ENCODE results near the gene PRELID3B. TPM values are rescaled to one million over a fixed set of nuclear protein-coding genes. Genes with fewer than 3 reads are reported as not detected.

Gene PRELID3B
- total and polyA plus RNA-seq, 4 donors, result 19.9 to 61.1 (median 41.2) TPM

DNA sequence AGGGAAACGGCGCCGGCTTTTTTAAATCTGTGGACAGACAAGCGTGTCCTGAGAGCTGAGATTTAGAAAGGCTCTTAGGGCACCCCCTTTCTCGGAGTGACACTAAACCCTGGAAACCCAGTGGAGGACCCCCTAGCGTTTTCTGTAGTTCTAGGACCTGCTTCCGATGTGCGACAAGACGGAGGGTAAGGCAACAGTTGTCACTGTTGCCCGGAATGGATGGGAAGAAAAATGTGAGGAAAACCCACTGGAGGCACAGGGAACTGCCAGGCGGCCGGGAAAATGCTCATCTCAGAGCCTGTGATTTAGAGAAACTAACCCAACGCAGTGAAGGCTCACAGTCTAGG is 9.9 kb downstream of the PRELID3B start:
- no peaks in the 10 kb centered on the region for H3K27me3 ChIP-seq (ENCODE audit: control insufficient read depth in 3 of 3, insufficient read depth in 3 of 3, low read length in 2 of 3)
- H3K9me3 ChIP-seq (ENCODE audit: control insufficient read depth in 4 of 4, insufficient read depth in 3 of 4, low read length in 3 of 4), result no peaks in the 10 kb centered on the region
- 3% methylated on average over 13 of the region's 13 CpGs for WGBS, 2 donors
- H3K9ac ChIP-seq (ENCODE audit: insufficient read depth in 1 of 2, low read length in 2 of 2), result peak overlapping the region in 1 of 2 donors; percentile 61
- peak overlapping the region; percentile 89 to 97 for H3K27ac ChIP-seq (ENCODE audit: low read depth in 1 of 2, low read length in 1 of 2)
- TF ChIP-seq, protein P1, sequence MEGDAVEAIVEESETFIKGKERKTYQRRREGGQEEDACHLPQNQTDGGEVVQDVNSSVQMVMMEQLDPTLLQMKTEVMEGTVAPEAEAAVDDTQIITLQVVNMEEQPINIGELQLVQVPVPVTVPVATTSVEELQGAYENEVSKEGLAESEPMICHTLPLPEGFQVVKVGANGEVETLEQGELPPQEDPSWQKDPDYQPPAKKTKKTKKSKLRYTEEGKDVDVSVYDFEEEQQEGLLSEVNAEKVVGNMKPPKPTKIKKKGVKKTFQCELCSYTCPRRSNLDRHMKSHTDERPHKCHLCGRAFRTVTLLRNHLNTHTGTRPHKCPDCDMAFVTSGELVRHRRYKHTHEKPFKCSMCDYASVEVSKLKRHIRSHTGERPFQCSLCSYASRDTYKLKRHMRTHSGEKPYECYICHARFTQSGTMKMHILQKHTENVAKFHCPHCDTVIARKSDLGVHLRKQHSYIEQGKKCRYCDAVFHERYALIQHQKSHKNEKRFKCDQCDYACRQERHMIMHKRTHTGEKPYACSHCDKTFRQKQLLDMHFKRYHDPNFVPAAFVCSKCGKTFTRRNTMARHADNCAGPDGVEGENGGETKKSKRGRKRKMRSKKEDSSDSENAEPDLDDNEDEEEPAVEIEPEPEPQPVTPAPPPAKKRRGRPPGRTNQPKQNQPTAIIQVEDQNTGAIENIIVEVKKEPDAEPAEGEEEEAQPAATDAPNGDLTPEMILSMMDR (IDR thresholded peaks at IDR 0.05; ENCODE audit: control extremely low read depth, extremely low read depth), result no peak
- ATAC-seq (ENCODE audit: insufficient read depth, low FRiP score), result no peak
- peak overlapping the region; percentile 52 for H3K4me3 ChIP-seq
- H3K4me1 ChIP-seq (ENCODE audit: control insufficient read depth in 5 of 5, insufficient read depth in 5 of 5, low read length in 5 of 5), result peaks cover 0 to 27% (median 13%) of the 10 kb centered on the region in 5 donors
- H3K36me3 ChIP-seq (ENCODE audit: control insufficient read depth in 4 of 4, insufficient read depth in 4 of 4, low read length in 4 of 4), result peaks cover 14 to 25% (median 24%) of the 10 kb centered on the region in 4 donors
- no peak for DNase-seq

DNA sequence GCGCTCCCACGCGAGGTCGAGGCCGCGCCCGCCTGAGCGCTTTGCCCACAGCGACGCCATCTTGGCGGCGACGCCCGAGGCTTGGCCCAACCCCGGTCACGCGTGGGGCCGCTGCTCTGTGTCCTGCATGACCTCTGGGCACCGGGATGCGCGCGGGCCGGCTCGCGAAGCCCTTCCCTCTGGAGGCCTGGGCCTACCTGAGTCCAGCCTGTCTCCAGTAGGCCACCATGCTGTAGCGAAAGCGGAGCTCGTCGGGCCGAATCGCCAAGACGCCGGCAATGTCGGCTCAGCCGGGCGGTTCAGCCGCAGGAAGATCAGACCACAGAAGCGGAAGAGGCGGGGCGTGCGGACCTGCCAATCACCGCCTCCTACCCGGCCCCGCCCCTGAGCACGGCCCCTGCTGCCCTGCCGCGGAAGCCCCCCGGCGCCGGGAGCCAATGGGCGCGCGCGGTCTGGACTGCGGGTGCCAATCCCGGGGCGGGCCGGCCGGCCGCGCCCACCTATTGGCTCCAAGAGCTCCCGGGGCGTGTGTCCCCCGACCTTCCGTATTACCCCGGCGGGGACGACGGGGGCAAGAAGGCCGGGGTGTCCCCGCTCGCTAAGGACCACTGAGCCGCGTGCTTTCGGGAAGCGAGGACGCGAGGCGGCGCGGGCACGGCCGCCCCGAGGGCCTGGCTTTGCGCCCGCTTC is 10.4 kb downstream of the PRELID3B start, which contains the start of gene ATP5F1E:
Gene ATP5F1E (minus strand): TSS at position 313 of the 690 bp plus-strand sequence. CDS start 84 bp downstream, at position 229.
- WGBS, 2 donors, result 0 to 1% methylated on average over 77 to 86 of the region's 86 CpGs
- Histone ChIP-seq H3K27me3 (ENCODE audit: control insufficient read depth in 3 of 3, insufficient read depth in 3 of 3, low read length in 2 of 3) (no peaks in the 10 kb centered on the region), H3K4me3 (peak within 1 kb of the TSS; percentile 93), H3K4me1 (ENCODE audit: control insufficient read depth in 5 of 5, insufficient read depth in 5 of 5, low read length in 5 of 5) (peaks cover 0 to 27% (median 13%) of the 10 kb centered on the region in 5 donors), H3K9me3 (ENCODE audit: control insufficient read depth in 4 of 4, insufficient read depth in 3 of 4, low read length in 3 of 4) (no peaks in the 10 kb centered on the region), H3K27ac (ENCODE audit: low read depth in 1 of 2, low read length in 1 of 2) (peak within 1 kb of the TSS; percentile 97 to 98), H3K9ac (ENCODE audit: insufficient read depth in 1 of 2, low read length in 2 of 2) (peak within 1 kb of the TSS; percentile 44 to 78), H3K36me3 (ENCODE audit: control insufficient read depth in 4 of 4, insufficient read depth in 4 of 4, low read length in 4 of 4) (peaks cover 16 to 29% (median 21%) of the 10 kb centered on the region in 4 donors)
- TF ChIP-seq, protein P1 (IDR thresholded peaks at IDR 0.05; ENCODE audit: control extremely low read depth, extremely low read depth), result no peak
- peak; percentile 95 to 98 (median 97) for DNase-seq
- ATAC-seq (ENCODE audit: insufficient read depth, low FRiP score), result peak; percentile 100

- WGBS, 2 donors, result 14 to 19% methylated on average over 13 of the region's 13 CpGs
- Histone ChIP-seq H3K36me3 (ENCODE audit: control insufficient read depth in 4 of 4, insufficient read depth in 4 of 4, low read length in 4 of 4) (peaks cover 14 to 25% (median 23%) of the 10 kb centered on the region in 4 donors), H3K9ac (ENCODE audit: insufficient read depth in 1 of 2, low read length in 2 of 2) (peak overlapping the region in 1 of 2 donors; percentile 78), H3K4me3 (peak overlapping the region; percentile 93), H3K27me3 (ENCODE audit: control insufficient read depth in 3 of 3, insufficient read depth in 3 of 3, low read length in 2 of 3) (no peaks in the 10 kb centered on the region), H3K27ac (ENCODE audit: low read depth in 1 of 2, low read length in 1 of 2) (peak overlapping the region; percentile 97 to 98), H3K4me1 (ENCODE audit: control insufficient read depth in 5 of 5, insufficient read depth in 5 of 5, low read length in 5 of 5) (peaks cover 0 to 27% (median 13%) of the 10 kb centered on the region in 5 donors), H3K9me3 (ENCODE audit: control insufficient read depth in 4 of 4, insufficient read depth in 3 of 4, low read length in 3 of 4) (no peaks in the 10 kb centered on the region)
- TF ChIP-seq, protein P1 (IDR thresholded peaks at IDR 0.05; ENCODE audit: control extremely low read depth, extremely low read depth), result no peak
- ATAC-seq (ENCODE audit: insufficient read depth, low FRiP score), result no peak
- no peak for DNase-seq
Measured at GRCh38 chr20:59031564-59032022, 11.0 kb downstream of the PRELID3B start.
